H9 (cell line): ENCODE measurements around the gene SLC14A1. TPM values are rescaled to one million over a fixed set of nuclear protein-coding genes. Genes with fewer than 3 reads are reported as not detected.

Source experiments
- DNase-seq: peaks from one replicate; pipeline ENCODE4 v3.0.0-alpha.2; 2017
- H2AFZ ChIP-seq: one replicate; pipeline ENCODE4 v1.6.1; 2013; ENCODE audit warnings: mild to moderate bottlenecking, low read length, control low read depth, moderate library complexity
- H2AK5ac ChIP-seq: 2 replicates; pipeline ENCODE4 v1.6.1; 2013; ENCODE audit warnings: low read length, control low read depth, mixed read lengths; ENCODE audit not compliant: insufficient read length
- H2BK120ac ChIP-seq: one replicate; pipeline ENCODE4 v1.6.1; 2013; ENCODE audit warnings: low read depth, mild to moderate bottlenecking, low read length, control low read depth, inconsistent platforms; ENCODE audit not compliant: poor library complexity, severe bottlenecking
- H2BK12ac ChIP-seq: 2 replicates; pipeline ENCODE4 v1.6.1; 2013; ENCODE audit warnings: low read length, control low read depth, mixed read lengths, low read depth; ENCODE audit not compliant: insufficient read length
- H2BK15ac ChIP-seq: 2 replicates; pipeline ENCODE4 v1.6.1; 2013; ENCODE audit warnings: low read depth, low read length, control low read depth
- H2BK20ac ChIP-seq: one replicate; pipeline ENCODE4 v1.6.1; 2013; ENCODE audit warnings: low read depth, mild to moderate bottlenecking, low read length, control low read depth, inconsistent platforms; ENCODE audit not compliant: poor library complexity, severe bottlenecking
- H2BK5ac ChIP-seq: 2 replicates; pipeline ENCODE4 v1.6.1; 2013; ENCODE audit warnings: low read length, control low read depth, mixed read lengths; ENCODE audit not compliant: insufficient read length
- H3K14ac ChIP-seq: 2 replicates; pipeline ENCODE4 v1.6.1; 2013; ENCODE audit warnings: low read length, control low read depth; ENCODE audit not compliant: insufficient read depth
- H3K18ac ChIP-seq: 2 replicates; pipeline ENCODE4 v1.6.1; 2013; ENCODE audit warnings: low read depth, mild to moderate bottlenecking, mixed read lengths, low read length, control low read depth; ENCODE audit not compliant: insufficient read length
- H3K23ac ChIP-seq: 2 replicates; pipeline ENCODE4 v1.6.1; 2013; ENCODE audit warnings: low read length, control low read depth, mixed read lengths, low read depth; ENCODE audit not compliant: insufficient read length
- H3K23me2 ChIP-seq: 2 replicates; pipeline ENCODE4 v1.6.1; 2013; ENCODE audit warnings: low read depth, mild to moderate bottlenecking, mixed read lengths, low read length, control low read depth; ENCODE audit not compliant: insufficient read length, poor library complexity, severe bottlenecking
- H3K27ac ChIP-seq: 2 replicates; pipeline ENCODE4 v1.5.1; 2013; ENCODE audit warnings: low read length, control low read depth, mixed read lengths, low read depth; ENCODE audit not compliant: insufficient read length
- H3K27me3 ChIP-seq: 2 replicates; pipeline ENCODE4 v1.6.1; 2013; ENCODE audit warnings: low read length, control low read depth, inconsistent platforms; ENCODE audit not compliant: insufficient read depth
- H3K4ac ChIP-seq: 2 replicates; pipeline ENCODE4 v1.6.1; 2013; ENCODE audit warnings: low read depth, mild to moderate bottlenecking, control low read depth, inconsistent platforms, low read length, moderate library complexity
- H3K4me1 ChIP-seq: 2 replicates; pipeline ENCODE4 v1.6.1; 2013; ENCODE audit warnings: low read length, control low read depth, inconsistent platforms; ENCODE audit not compliant: insufficient read depth
- H3K4me2 ChIP-seq: 2 replicates; pipeline ENCODE4 v1.6.1; 2013; ENCODE audit warnings: low read length, control low read depth, mixed read lengths; ENCODE audit not compliant: insufficient read length, insufficient read depth
- H3K56ac ChIP-seq: 2 replicates; pipeline ENCODE4 v1.6.1; 2013; ENCODE audit warnings: low read depth, mild to moderate bottlenecking, mixed read lengths, low read length, control low read depth; ENCODE audit not compliant: insufficient read length
- H3K79me1 ChIP-seq: 2 replicates; pipeline ENCODE4 v1.6.1; 2013; ENCODE audit warnings: low read depth, mild to moderate bottlenecking, moderate library complexity, low read length, control low read depth, inconsistent platforms; ENCODE audit not compliant: insufficient read depth, poor library complexity, severe bottlenecking
- H3K79me2 ChIP-seq: 2 replicates; pipeline ENCODE4 v1.6.1; 2013; ENCODE audit warnings: low read length, control low read depth, inconsistent platforms; ENCODE audit not compliant: insufficient read depth
- H3K9ac ChIP-seq: 2 replicates; pipeline ENCODE4 v1.6.1; 2013; ENCODE audit warnings: low read length, control low read depth, mixed read lengths; ENCODE audit not compliant: insufficient read length; ENCODE audit errors: extremely low read depth
- H3K9me3 ChIP-seq: one replicate; pipeline ENCODE4 v1.6.1; 2013; ENCODE audit warnings: low read depth, low read length, inconsistent platforms; ENCODE audit not compliant: control insufficient read depth
- H3T11ph ChIP-seq: one replicate; pipeline ENCODE4 v1.6.1; 2013; ENCODE audit warnings: mild to moderate bottlenecking, low read length, control low read depth, inconsistent platforms
- H4K20me1 ChIP-seq: one replicate; pipeline ENCODE4 v1.6.1; 2013; ENCODE audit not compliant: control insufficient read depth, insufficient read length, insufficient read depth
- H4K5ac ChIP-seq: 2 replicates; pipeline ENCODE4 v1.6.1; 2013; ENCODE audit warnings: low read depth, mild to moderate bottlenecking, mixed read lengths, low read length, control low read depth; ENCODE audit not compliant: insufficient read length
- H4K8ac ChIP-seq: replicated peaks from 2 replicates; pipeline ENCODE4 v1.6.1; 2013; ENCODE audit warnings: low read length, control low read depth, mixed read lengths, low read depth; ENCODE audit not compliant: insufficient read length
- H4K91ac ChIP-seq: 2 replicates; pipeline ENCODE4 v1.6.1; 2013; ENCODE audit warnings: low read depth, mild to moderate bottlenecking, moderate library complexity, mixed read lengths, low read length, control low read depth; ENCODE audit not compliant: insufficient read length
- H3K27ac Mint-ChIP-seq, 3 experiments: 2 replicates in 2 of 3; 3 replicates in 1 of 3; pipeline ENCODE4 v1.8.0; 2020 to 2021; ENCODE audit warnings: mixed read lengths in 3 of 3, mild to moderate bottlenecking in 1 of 3, moderate library complexity in 1 of 3
- H3K27me3 Mint-ChIP-seq: 2 replicates; pipeline ENCODE4 v1.8.0; 2021; ENCODE audit warnings: low read depth, mild to moderate bottlenecking, moderate library complexity, mixed read lengths
- H3K36me3 Mint-ChIP-seq, 3 experiments: 2 replicates in 2 of 3; 3 replicates in 1 of 3; pipeline ENCODE4 v1.8.0; 2020 to 2021; ENCODE audit warnings: low read depth in 3 of 3, mixed read lengths in 3 of 3; ENCODE audit not compliant: insufficient read depth in 1 of 3
- H3K4me1 Mint-ChIP-seq, 2 experiments: 2 replicates each; pipeline ENCODE4 v1.8.0; 2020; ENCODE audit warnings: mixed read lengths in 2 of 2
- H3K4me3 Mint-ChIP-seq, 2 experiments: 2 replicates in 1 of 2; 3 replicates in 1 of 2; pipeline ENCODE4 v1.8.0; 2020 to 2021; ENCODE audit warnings: mild to moderate bottlenecking in 2 of 2, mixed read lengths in 2 of 2, moderate library complexity in 1 of 2
- H3K9me3 Mint-ChIP-seq, 2 experiments: 2 replicates in 1 of 2; 3 replicates in 1 of 2; pipeline ENCODE4 v1.8.0; 2020; ENCODE audit warnings: mild to moderate bottlenecking in 2 of 2, mixed read lengths in 2 of 2, moderate library complexity in 1 of 2
- CTCF ChIP-seq: fragments of 200-600 bp; sonication (generic); conservative IDR thresholded peaks from 3 replicates; pipeline ENCODE4 v1.8.0; 2021; ENCODE audit warnings: antibody characterized with exemption, mild to moderate bottlenecking
- WGBS: extraction: QIAGEN DNeasy Blood & Tissue Kit; methylation state at CpG from one replicate; pipeline ENCODE4 v1.1.7; 2013; ENCODE audit warnings: missing lambda C conversion rate, low lambda C conversion rate, mixed read lengths; ENCODE audit not compliant: insufficient read length; ENCODE audit errors: extremely low coverage; 5-methylcytosine and 5-hydroxymethylcytosine counted together
- total RNA-seq: library from RNA; stranded (reverse); gene quantifications from 2 replicates; pipeline ENCODE4 v1.2.1, GENCODE V29; 2021

SLC14A1 gene
- total RNA-seq, 1 experiment from 2014 or later = not detected

DNA sequence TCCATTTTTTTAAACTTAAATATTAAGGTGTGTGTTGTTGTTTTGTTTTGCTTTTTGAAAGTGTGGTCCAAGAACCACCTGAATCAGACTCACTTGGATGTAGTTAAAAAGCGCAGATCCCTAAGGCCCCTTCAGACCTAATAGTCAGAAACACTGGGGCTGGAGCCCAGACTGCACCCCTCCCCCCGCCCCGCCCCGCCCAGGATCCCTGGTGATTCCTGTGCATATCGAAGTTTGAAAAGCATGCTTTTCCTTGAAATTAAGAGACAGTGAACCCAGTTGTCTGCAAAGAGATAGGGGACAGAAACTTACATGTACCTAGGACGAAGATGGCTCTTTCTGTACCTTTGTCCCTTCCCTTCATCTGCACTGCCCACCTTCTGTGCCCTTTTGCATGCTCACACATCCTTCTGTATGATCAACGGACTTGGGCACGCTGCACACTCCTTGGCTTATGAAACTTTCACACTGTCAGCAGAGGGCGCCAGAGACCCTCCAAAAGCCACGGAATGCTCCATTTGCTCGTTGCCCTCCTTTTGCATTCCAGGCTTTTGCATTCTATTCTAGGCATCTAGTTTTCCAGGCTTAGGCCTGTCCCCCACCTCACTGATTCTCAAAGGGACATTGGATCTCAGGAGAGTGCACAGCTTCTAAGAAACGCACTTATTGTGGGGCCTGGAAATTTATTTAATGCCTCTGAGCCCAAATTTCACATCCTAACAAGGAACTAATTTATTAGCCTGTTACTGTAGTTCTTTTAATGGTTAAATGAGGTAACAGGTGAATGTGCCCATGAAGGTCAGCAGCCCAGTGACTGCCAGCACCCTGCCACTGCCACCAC, 32.8 kb upstream of the SLC14A1 start:
- H2BK20ac ChIP-seq = no peak overlapping the region
- no peak overlapping the region for H3K18ac ChIP-seq
- no peak overlapping the region for H2BK15ac ChIP-seq
- WGBS = no CpG with 5 or more reads among the region's 12 CpGs
- no peak overlapping the region for H4K5ac ChIP-seq
- H2BK12ac ChIP-seq = no peak overlapping the region
- no peaks in the 10 kb centered on the region for H3K79me1 ChIP-seq
- no peak overlapping the region for H3K23ac ChIP-seq
- peak; percentile 93 for TF ChIP-seq CTCF
- H4K91ac ChIP-seq = no peak overlapping the region
- peak overlapping the region; percentile 61 for H2AFZ ChIP-seq
- Mint-ChIP-seq H3K9me3 (peaks cover 29 to 31% of the 10 kb centered on the region in 2 experiments), H3K36me3 (peaks cover 4 to 23% (median 9%) of the 10 kb centered on the region in 3 experiments), H3K27me3 (peaks cover 7% of the 10 kb centered on the region; the same call in 1 of the 2 replicates), H3K4me1 (peaks cover 19 to 28% of the 10 kb centered on the region in 2 experiments), H3K4me3 (no peak overlapping the region), H3K27ac (no peak overlapping the region)
- no peak overlapping the region for H2AK5ac ChIP-seq
- H3K4me2 ChIP-seq = peak overlapping the region; percentile 76
- no peaks in the 10 kb centered on the region for H3K23me2 ChIP-seq
- no peaks in the 10 kb centered on the region for H4K20me1 ChIP-seq
- no peaks in the 10 kb centered on the region for H3K9me3 ChIP-seq
- no peak overlapping the region for H3K4ac ChIP-seq
- no peak overlapping the region for H4K8ac ChIP-seq
- no peak overlapping the region for H3K27ac ChIP-seq
- no peak overlapping the region for H3T11ph ChIP-seq
- peaks cover 3% of the 10 kb centered on the region for H3K4me1 ChIP-seq
- no peak overlapping the region for H3K9ac ChIP-seq
- H3K79me2 ChIP-seq = no peaks in the 10 kb centered on the region
- no peaks in the 10 kb centered on the region for H3K27me3 ChIP-seq
- no peak overlapping the region for H3K14ac ChIP-seq
- H3K56ac ChIP-seq = no peak overlapping the region
- H2BK120ac ChIP-seq = no peak overlapping the region
- peak; percentile 80 for DNase-seq
- H2BK5ac ChIP-seq = no peak overlapping the region
